Neuronal stem cell (in vitro differentiated cells): ENCODE measurements around the gene RPL3.
A peak's percentile ranks its signal among the peaks of the same experiment; 100 is the strongest.

ENCODE experiments used
- DNase-seq: peaks from one replicate; pipeline ENCODE4 v3.0.0-alpha.2; 2013; ENCODE audit warnings: low spot score
- H2AFZ ChIP-seq: one replicate; pipeline ENCODE4 v1.6.1; 2013; ENCODE audit warnings: mild to moderate bottlenecking, low read length, inconsistent platforms
- H2AK5ac ChIP-seq: 2 replicates; pipeline ENCODE4 v1.6.1; 2013; ENCODE audit warnings: low read depth, mild to moderate bottlenecking, inconsistent platforms, low read length, moderate library complexity, mixed read lengths
- H2BK120ac ChIP-seq: 2 replicates; pipeline ENCODE4 v1.6.1; 2013; ENCODE audit warnings: low read depth, mild to moderate bottlenecking, inconsistent platforms, low read length, moderate library complexity, mixed read lengths
- H2BK12ac ChIP-seq: one replicate; pipeline ENCODE4 v1.6.1; 2013; ENCODE audit warnings: low read length, inconsistent platforms
- H2BK15ac ChIP-seq: 2 replicates; pipeline ENCODE4 v1.6.1; 2013; ENCODE audit warnings: mild to moderate bottlenecking, low read length, inconsistent platforms, mixed read lengths
- H2BK5ac ChIP-seq: one replicate; pipeline ENCODE4 v1.6.1; 2013; ENCODE audit warnings: inconsistent platforms, mild to moderate bottlenecking, low read length, moderate library complexity
- H3K14ac ChIP-seq: one replicate; pipeline ENCODE4 v1.6.1; 2013; ENCODE audit warnings: low read length, inconsistent platforms
- H3K18ac ChIP-seq: 2 replicates; pipeline ENCODE4 v1.6.1; 2013; ENCODE audit warnings: low read length, inconsistent platforms
- H3K23ac ChIP-seq: 2 replicates; pipeline ENCODE4 v1.6.1; 2013; ENCODE audit warnings: low read depth, mild to moderate bottlenecking, mixed read lengths, low read length, inconsistent platforms; ENCODE audit not compliant: poor library complexity
- H3K27ac ChIP-seq: replicated peaks from 3 replicates; pipeline ENCODE4 v1.5.1; 2013; ENCODE audit warnings: low read length, inconsistent platforms
- H3K27me3 ChIP-seq, 3 experiments: 2 replicates each; pipeline ENCODE4 v1.6.1; 2013; ENCODE audit warnings: low read length in 3 of 3, mild to moderate bottlenecking in 2 of 3, inconsistent platforms in 1 of 3, low read depth in 1 of 3, mixed read lengths in 1 of 3, moderate library complexity in 1 of 3; ENCODE audit not compliant: control insufficient read depth in 3 of 3, insufficient read depth in 3 of 3
- H3K36me3 ChIP-seq, 2 donors: replicated peaks in 1 of 2; 2 replicates each; pipeline ENCODE4 v1.6.1; 2013; ENCODE audit warnings: low read length in 2 of 2; ENCODE audit not compliant: control insufficient read depth in 2 of 2, insufficient read depth in 2 of 2
- H3K4ac ChIP-seq: 2 replicates; pipeline ENCODE4 v1.6.1; 2013; ENCODE audit warnings: inconsistent platforms, mild to moderate bottlenecking, low read length, moderate library complexity
- H3K4me1 ChIP-seq, 2 donors: 1 replicate in 1 of 2; 2 replicates in 1 of 2; pipeline ENCODE4 v1.6.1; 2013; ENCODE audit warnings: low read length in 2 of 2, low read depth in 1 of 2; ENCODE audit not compliant: control insufficient read depth in 2 of 2, insufficient read depth in 1 of 2
- H3K4me2 ChIP-seq: one replicate; pipeline ENCODE4 v1.6.1; 2013; ENCODE audit warnings: mild to moderate bottlenecking, low read length, inconsistent platforms; ENCODE audit not compliant: insufficient read depth, poor library complexity, severe bottlenecking
- H3K4me3 ChIP-seq, 2 donors: 2 replicates each; pipeline ENCODE4 v1.5.1; 2013; ENCODE audit warnings: low read length in 2 of 2, mild to moderate bottlenecking in 2 of 2, inconsistent platforms in 1 of 2, moderate library complexity in 1 of 2
- H3K79me1 ChIP-seq: one replicate; pipeline ENCODE4 v1.6.1; 2013; ENCODE audit warnings: low read depth, mild to moderate bottlenecking, inconsistent platforms, low read length, moderate library complexity
- H3K9ac ChIP-seq: one replicate; pipeline ENCODE4 v1.6.1; 2013; ENCODE audit warnings: mild to moderate bottlenecking, low read depth, low read length, inconsistent platforms; ENCODE audit not compliant: poor library complexity
- H3K9me3 ChIP-seq, 2 donors: replicated peaks in 1 of 2; 2 replicates each; pipeline versions ENCODE3 to v1.6.1; 2013; ENCODE audit warnings: low read length in 2 of 2, mild to moderate bottlenecking in 2 of 2, inconsistent platforms in 1 of 2, low read depth in 1 of 2, mixed read lengths in 1 of 2, moderate library complexity in 1 of 2; ENCODE audit not compliant: control insufficient read depth in 2 of 2, insufficient read depth in 1 of 2
- H4K8ac ChIP-seq: one replicate; pipeline ENCODE4 v1.6.1; 2013; ENCODE audit warnings: low read depth, mild to moderate bottlenecking, inconsistent platforms, low read length, moderate library complexity
- H4K91ac ChIP-seq: one replicate; pipeline ENCODE4 v1.6.1; 2013; ENCODE audit warnings: low read length, low read depth, mild to moderate bottlenecking, inconsistent platforms; ENCODE audit not compliant: poor library complexity
- WGBS, 2 donors: extraction: QIAGEN DNeasy Blood & Tissue Kit; methylation state at CpG; one replicate each; pipeline ENCODE4 v1.1.7; 2013; ENCODE audit warnings: missing lambda C conversion rate in 2 of 2, mixed read lengths in 1 of 2; ENCODE audit not compliant: insufficient read length in 2 of 2, insufficient replicate concordance in 1 of 2; ENCODE audit errors: extremely low coverage in 2 of 2; 5-methylcytosine and 5-hydroxymethylcytosine counted together

The RPL3 gene

GRCh38 chr22:39273950-39274887, 45.2 kb downstream of the RPL3 start:
- no peak overlapping the region for H3K4me2 ChIP-seq
- H3K27me3 ChIP-seq, result no peaks in the 10 kb centered on the region
- H2BK12ac ChIP-seq, result peak overlapping the region; percentile 68
- DNase-seq, result no peak
- peak overlapping the region; percentile 56 for H3K14ac ChIP-seq
- peaks cover 0 to 5% of the 10 kb centered on the region in 2 donors for H3K4me1 ChIP-seq
- H3K9ac ChIP-seq, result no peak overlapping the region
- no peak overlapping the region for H2AFZ ChIP-seq
- no peak overlapping the region for H3K23ac ChIP-seq
- peak overlapping the region; percentile 26 for H2BK120ac ChIP-seq
- H3K79me1 ChIP-seq, result no peaks in the 10 kb centered on the region
- H2BK15ac ChIP-seq, result no peak overlapping the region
- H3K27ac ChIP-seq, result no peak overlapping the region
- H2BK5ac ChIP-seq, result peak overlapping the region; percentile 68
- H4K8ac ChIP-seq, result no peak overlapping the region
- H3K9me3 ChIP-seq, result peaks cover 7 to 9% of the 10 kb centered on the region in 2 donors
- no peak overlapping the region for H4K91ac ChIP-seq
- no peak overlapping the region for H3K4ac ChIP-seq
- WGBS, 2 donors, result no CpG with 5 or more reads among the region's 17 CpGs
- peak overlapping the region; percentile 85 for H2AK5ac ChIP-seq
- H3K4me3 ChIP-seq, result no peak overlapping the region
- no peaks in the 10 kb centered on the region for H3K36me3 ChIP-seq
- H3K18ac ChIP-seq, result peak overlapping the region; percentile 58

DNA sequence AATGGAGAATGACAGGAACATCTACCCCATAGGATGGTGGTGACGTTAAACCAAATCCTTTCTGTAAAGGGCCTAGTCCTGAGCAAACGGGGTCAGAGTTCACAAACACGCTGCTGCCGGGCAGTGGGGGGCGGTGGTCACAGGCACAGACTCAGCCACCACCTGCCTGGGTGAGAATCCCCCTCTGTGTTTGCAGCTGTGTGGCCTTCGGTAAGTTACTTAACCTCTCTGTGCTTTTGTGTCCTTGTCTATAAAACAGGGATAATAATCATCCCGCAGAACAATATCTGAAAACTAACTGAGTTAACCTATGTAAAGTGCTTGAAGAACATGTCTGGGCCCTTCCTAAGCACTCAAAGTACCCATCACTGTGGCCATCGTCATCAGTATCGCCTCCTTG, 48.6 kb downstream of the RPL3 start:
- no peak overlapping the region for H3K9ac ChIP-seq
- no peak overlapping the region for H3K4me2 ChIP-seq
- H2BK12ac ChIP-seq, result no peak overlapping the region
- no peak overlapping the region for H3K27ac ChIP-seq
- peak overlapping the region; percentile 59 for H3K23ac ChIP-seq
- no peak overlapping the region for H3K4me3 ChIP-seq
- no peak overlapping the region for H2BK120ac ChIP-seq
- H2BK15ac ChIP-seq, result no peak overlapping the region
- H3K4ac ChIP-seq, result no peak overlapping the region
- DNase-seq, result no peak
- H3K27me3 ChIP-seq, result peaks cover 0 to 4% (median 0%) of the 10 kb centered on the region in 3 experiments
- no peaks in the 10 kb centered on the region for H3K36me3 ChIP-seq
- H4K8ac ChIP-seq, result no peak overlapping the region
- H2AFZ ChIP-seq, result no peak overlapping the region
- peaks cover 3 to 5% of the 10 kb centered on the region in 2 donors for H3K9me3 ChIP-seq
- WGBS, 2 donors, result no CpG with 5 or more reads among the region's 9 CpGs
- peaks cover 0 to 4% of the 10 kb centered on the region in 2 donors for H3K4me1 ChIP-seq
- H2BK5ac ChIP-seq, result no peak overlapping the region
- no peak overlapping the region for H3K14ac ChIP-seq
- H2AK5ac ChIP-seq, result peak overlapping the region; percentile 72
- no peaks in the 10 kb centered on the region for H3K79me1 ChIP-seq
- no peak overlapping the region for H4K91ac ChIP-seq
- H3K18ac ChIP-seq, result peak overlapping the region; percentile 89

- peak overlapping the region; percentile 93 for H2BK12ac ChIP-seq
- peaks cover 0 to 4% (median 0%) of the 10 kb centered on the region in 3 experiments for H3K27me3 ChIP-seq
- H3K14ac ChIP-seq, result no peak overlapping the region
- peaks cover 0 to 4% of the 10 kb centered on the region in 2 donors for H3K4me1 ChIP-seq
- no peak overlapping the region for H3K9ac ChIP-seq
- no peak overlapping the region for H3K4me2 ChIP-seq
- no peaks in the 10 kb centered on the region for H3K79me1 ChIP-seq
- H3K9me3 ChIP-seq, result peaks cover 3 to 5% of the 10 kb centered on the region in 2 donors
- H3K36me3 ChIP-seq, result no peaks in the 10 kb centered on the region
- H2AFZ ChIP-seq, result peak overlapping the region; percentile 43
- peak overlapping the region; percentile 57 for H4K8ac ChIP-seq
- no peak overlapping the region for H4K91ac ChIP-seq
- H2BK15ac ChIP-seq, result peak overlapping the region; percentile 84
- H2BK120ac ChIP-seq, result peak overlapping the region; percentile 90
- no peak overlapping the region for H2BK5ac ChIP-seq
- peak overlapping the region; percentile 59 for H3K23ac ChIP-seq
- no peak overlapping the region for H3K27ac ChIP-seq
- H3K18ac ChIP-seq, result peak overlapping the region; percentile 89
- H3K4me3 ChIP-seq, result no peak overlapping the region
- WGBS, 2 donors, result no CpG with 5 or more reads among the region's 5 CpGs
- DNase-seq, result no peak
- peak overlapping the region; percentile 61 for H3K4ac ChIP-seq
- peak overlapping the region; percentile 72 for H2AK5ac ChIP-seq
Measured at GRCh38 chr22:39270280-39270679, 49.1 kb downstream of the RPL3 start.

GRCh38 chr22:39269095-39269790, 50.2 kb downstream of the RPL3 start:
- Histone ChIP-seq H2BK5ac (no peak overlapping the region), H3K79me1 (no peaks in the 10 kb centered on the region), H4K91ac (no peak overlapping the region), H3K9me3 (peaks cover 3 to 5% of the 10 kb centered on the region in 2 donors), H3K4me3 (no peak overlapping the region), H3K4ac (no peak overlapping the region), H3K4me1 (peaks cover 0 to 4% of the 10 kb centered on the region in 2 donors), H3K27me3 (peaks cover 0 to 4% (median 0%) of the 10 kb centered on the region in 3 experiments), H3K14ac (no peak overlapping the region), H2AK5ac (no peak overlapping the region), H2BK120ac (peak overlapping the region; percentile 52), H3K27ac (no peak overlapping the region), H3K36me3 (no peaks in the 10 kb centered on the region), H4K8ac (no peak overlapping the region), H2BK15ac (peak overlapping the region; percentile 66), H2BK12ac (peak overlapping the region; percentile 46), H3K18ac (peak overlapping the region; percentile 81), H3K23ac (no peak overlapping the region), H3K4me2 (no peak overlapping the region), H2AFZ (no peak overlapping the region), H3K9ac (no peak overlapping the region)
- DNase-seq, result no peak
- WGBS, 2 donors, result no CpG with 5 or more reads among the region's 11 CpGs
